Left cardiac atrium (tissue), 4 donors: ENCODE data around the gene SEPTIN1. TPM values are rescaled to one million over a fixed set of nuclear protein-coding genes. Genes with fewer than 3 reads are reported as not detected.

ENCODE experiments used
- ATAC-seq, 2 donors: fragments of 200-7000 bp; cut with Tn5 transposase; one replicate each; pipeline ENCODE4 v1.9.1; 2020; ENCODE audit warnings: mild to moderate bottlenecking in 2 of 2, moderate library complexity in 2 of 2
- DNase-seq: peaks from one replicate; pipeline ENCODE4 v3.0.0-alpha.2; 2020
- intact Hi-C, 2 donors: fragments of 100-400 bp; cut with DNase I; formaldehyde crosslinking; loops; one replicate each; pipeline versions ENCODE4 v1.14.1 to v1.15.1; 2022 to 2023
- total RNA-seq, 2 donors: library from RNA; stranded (reverse); fragmentation: NEBNext Ultra II Directional; extraction: Animal tissue kit (Norgen Biotek cat#: 25700); gene quantifications; one replicate each; pipeline ENCODE4 v1.2.1, GENCODE V29; 2021
- donor health status: DM: no; HTN: yes; CAD: no.
- donor health status: DM: no; HTN: yes; CAD: no; lungs with severe emphysema.
- donor health status: DM: yes; HTN: yes; CAD: no.
- donor health status: Dilated cardiomyopathy.

Gene SEPTIN1
- total RNA-seq, 2 donors from 2014 or later: 2.0 to 3.4 TPM

GRCh38 chr16:30367349-30368009 is 14.9 kb downstream of the SEPTIN1 start:
- ATAC-seq: no peak
- no peak for DNase-seq
- intact Hi-C loops: no loop called here

DNA sequence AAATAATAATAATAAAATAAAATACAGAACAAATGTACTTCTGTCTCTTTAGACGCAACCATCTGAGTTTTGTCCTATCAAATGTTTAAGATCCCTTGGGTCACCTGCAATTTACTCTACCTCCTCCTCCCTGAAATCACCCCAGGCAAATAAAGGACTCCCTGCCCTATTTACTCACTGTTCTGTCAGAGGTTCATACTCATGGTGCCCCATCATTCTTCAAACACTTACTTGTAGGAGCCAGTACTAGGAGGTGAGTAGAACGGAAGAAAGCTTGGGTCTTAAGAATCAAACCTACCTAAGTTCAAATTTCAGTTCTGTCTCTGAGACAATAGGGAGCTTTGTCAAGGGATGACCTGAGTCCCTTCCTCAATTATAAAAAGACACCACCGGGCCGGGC is 15.8 kb downstream of the SEPTIN1 start:
- DNase-seq (no peak), ATAC-seq (no peak)
- intact Hi-C loops: no loop called here

DNA sequence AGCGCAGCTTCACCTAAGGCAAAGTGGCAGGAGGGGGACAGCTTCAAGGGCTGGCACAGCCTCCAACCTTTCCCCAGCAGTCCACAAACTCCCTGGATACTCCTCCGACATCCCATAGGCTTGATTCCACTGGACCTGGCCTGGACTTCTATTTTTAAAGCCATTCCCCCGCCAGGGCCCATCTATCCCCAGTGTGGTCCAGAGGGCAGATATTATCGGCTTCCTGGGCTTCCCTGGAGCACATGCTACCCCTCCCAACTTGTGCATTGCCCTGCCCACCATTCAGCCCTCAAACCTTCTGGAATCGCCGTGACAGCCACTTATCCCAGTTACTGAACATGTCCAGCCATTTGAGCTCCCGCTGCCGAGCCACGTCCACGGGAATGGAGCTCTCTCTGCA is 17.2 kb downstream of the SEPTIN1 start:
- DNase-seq (no peak), ATAC-seq (no peak)
- intact Hi-C loops: no loop called here

DNA sequence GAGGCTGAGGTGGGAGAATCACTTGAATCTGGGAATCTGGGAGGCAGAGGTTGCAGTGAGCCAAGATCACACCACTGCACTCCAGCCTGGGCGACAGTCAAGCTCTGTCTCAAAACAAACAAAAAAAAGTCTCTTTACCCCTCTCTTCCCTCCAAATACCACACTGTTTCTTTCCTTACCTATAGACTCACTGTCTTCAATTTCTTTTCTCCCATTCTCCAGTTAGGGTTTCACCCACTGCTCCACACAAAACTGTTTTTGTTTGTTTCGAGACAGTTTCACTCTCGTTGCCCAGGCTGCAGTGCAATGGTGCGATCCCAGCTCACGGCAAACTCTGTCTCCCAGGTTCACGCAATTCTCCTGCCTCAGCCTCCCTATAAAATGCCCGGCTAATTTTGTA is 21.2 kb downstream of the SEPTIN1 start:
- DNase-seq (no peak), ATAC-seq (no peak)
- intact Hi-C loops: no loop called here

DNA sequence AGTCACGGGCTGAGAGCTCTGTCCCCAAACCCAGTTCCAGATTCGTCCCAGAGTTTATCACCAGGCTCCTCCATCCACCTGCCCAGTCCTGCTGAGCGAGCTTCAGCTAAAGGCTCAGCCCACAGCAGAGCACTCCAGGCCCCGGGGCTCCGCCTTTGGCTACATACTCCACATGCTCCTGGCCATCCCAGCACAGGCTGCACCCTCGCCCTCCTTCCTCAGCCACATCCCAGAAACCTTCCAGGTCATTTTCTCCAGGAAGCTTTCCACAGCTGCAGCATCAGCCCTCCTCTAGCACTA is 22.5 kb downstream of the SEPTIN1 start:
- no peak for DNase-seq

GRCh38 chr16:30358990-30359870 is 23.1 kb downstream of the SEPTIN1 start:
- no peak for DNase-seq
- no peak for ATAC-seq

More for the DNA sequence above, 22.5 kb downstream of the SEPTIN1 start:
- intact Hi-C loops: loop anchor here in 1 of 2 donors (10.0 kb wide), 1 partner anchor 45 kb away; the partner anchor contains the start of gene ZNF771
- ATAC-seq: no peak

DNA sequence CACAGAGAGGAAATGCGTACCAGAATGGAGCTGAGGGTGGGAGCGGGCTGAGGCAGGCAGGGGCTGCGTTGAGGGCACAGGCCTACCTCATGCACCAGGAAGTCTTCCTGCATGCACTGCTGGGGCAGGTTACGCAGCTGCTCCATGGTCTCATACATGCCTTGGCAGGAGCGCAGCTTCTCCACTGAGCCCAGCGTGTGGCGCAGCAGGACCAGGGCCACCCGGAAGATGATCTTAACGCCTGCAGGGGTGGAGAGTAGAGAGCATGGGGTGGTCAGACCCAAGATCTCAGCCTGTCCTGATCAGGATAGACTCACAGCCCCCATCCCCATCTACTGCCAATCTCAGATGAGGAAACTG is 23.8 kb downstream of the SEPTIN1 start:
- DNase-seq (no peak), ATAC-seq (no peak)
- intact Hi-C loops: loop anchor here in 1 of 2 donors (10.0 kb wide), 1 partner anchor 46 kb away; the partner anchor contains the start of gene ZNF771

More at GRCh38 chr16:30358990-30359870, 23.1 kb downstream of the SEPTIN1 start:
- intact Hi-C loops: loop anchor here in 1 of 2 donors (10.0 kb wide), 1 partner anchor 46 kb away; the partner anchor contains the start of gene ZNF771

GRCh38 chr16:30357715-30358576 is 24.4 kb downstream of the SEPTIN1 start:
- DNase-seq (no peak), ATAC-seq (no peak)
- intact Hi-C loops: loop anchor here in 1 of 2 donors (10.0 kb wide), 1 partner anchor 47 kb away; the partner anchor contains the start of gene ZNF771

DNA sequence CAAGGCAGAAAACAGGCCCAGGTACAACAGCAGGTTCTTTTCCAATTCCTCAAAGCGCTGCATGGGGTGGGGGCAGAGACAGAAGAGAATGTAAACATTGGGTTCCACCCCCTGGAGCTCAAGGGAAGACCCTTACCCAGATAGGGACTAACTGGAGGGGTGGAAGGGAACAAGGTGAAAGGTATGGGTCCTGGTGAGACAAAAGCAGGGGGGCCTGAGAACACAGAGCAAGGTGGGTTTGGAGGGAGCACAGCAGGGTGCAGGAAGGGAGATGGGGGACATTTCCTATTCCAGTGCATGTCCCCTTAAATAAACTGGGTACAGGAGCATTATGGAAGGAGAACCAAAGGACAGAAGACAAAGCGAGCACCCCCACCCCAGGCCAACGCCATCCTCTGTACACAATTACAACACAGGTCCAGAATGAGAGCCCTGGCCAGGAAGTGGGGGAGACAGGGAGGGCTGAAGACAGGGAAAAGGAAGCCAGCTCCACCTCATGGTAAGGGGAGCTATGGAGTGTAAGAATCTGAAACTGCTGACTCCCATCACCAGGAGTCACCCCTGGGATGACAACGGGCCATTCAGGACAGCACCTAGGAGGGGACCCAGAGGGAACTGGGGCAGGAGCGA is 25.2 kb downstream of the SEPTIN1 start:
- intact Hi-C loops: loop anchor here in 1 of 2 donors (10.0 kb wide), 1 partner anchor 48 kb away; the partner anchor contains the start of gene ZNF771
- DNase-seq: no peak

GRCh38 chr16:30356401-30357084 is 25.8 kb downstream of the SEPTIN1 start:
- ATAC-seq (peak in 1 of 2 donors; percentile 3), DNase-seq (no peak)
- intact Hi-C loops: loop anchor here in 1 of 2 donors (10.0 kb wide), 1 partner anchor 48 kb away; the partner anchor contains the start of gene ZNF771

More for the DNA sequence above, 25.2 kb downstream of the SEPTIN1 start:
- no peak for ATAC-seq

DNA sequence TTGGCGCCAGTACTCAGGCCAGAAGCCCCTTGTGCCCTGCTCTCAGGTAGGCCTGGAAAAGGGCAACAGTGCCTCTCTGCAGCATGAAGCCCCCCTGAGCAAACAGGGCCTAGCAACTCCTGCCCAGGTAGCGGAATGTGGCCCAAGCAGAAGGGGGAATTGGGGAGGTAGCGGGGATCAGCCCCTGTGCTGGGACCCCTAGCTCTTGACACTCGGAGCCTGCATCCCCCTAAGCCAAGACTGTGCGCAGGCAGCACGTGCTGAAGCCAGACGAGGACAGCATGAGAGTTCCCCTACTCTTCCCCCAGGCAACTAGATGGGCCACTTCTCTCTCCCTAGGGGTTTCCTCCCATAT is 26.4 kb downstream of the SEPTIN1 start:
- DNase-seq (no peak), ATAC-seq (no peak)
- intact Hi-C loops: loop anchor here in 1 of 2 donors (10.0 kb wide), 1 partner anchor 49 kb away; the partner anchor contains the start of gene ZNF771

DNA sequence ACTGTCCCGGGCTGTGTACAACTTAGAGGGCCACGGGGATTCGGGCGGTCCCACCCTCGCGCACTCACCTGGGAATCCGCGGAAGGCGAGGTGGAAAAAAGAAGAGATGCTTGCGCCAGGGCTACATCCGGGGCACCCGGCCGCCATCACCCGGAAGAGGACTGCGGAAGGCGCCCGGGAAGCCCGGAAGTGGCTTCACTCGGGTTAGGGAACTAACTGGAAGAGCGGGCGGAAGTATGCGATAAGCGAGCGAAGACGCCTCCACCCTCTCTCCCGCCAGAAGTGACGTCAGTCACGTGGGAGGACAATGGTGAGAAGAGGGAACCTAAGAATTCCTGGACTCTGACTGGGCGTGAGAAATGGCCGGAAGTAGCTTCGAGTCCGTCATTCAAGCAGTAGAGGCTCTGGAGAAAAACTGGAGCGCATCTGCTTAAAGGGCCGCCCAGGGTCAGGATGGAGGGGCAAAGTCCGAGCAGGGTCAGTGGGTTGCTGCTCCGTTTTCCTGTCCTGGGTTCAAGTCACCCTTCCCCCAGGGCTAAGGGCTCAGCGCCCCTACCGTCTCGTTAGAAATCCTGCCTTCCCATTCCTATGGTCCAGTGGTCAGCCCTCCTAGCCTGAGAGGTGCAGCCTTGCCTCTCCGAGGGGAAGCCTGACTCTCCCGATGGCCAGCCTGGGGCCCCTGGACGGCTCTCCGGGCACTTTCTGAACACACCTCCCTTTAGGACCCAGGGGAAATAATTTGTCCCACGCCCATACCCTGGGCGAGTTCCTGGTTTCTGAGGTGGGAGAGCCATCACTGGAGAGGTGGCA is 27.0 kb downstream of the SEPTIN1 start, which contains the start of gene CD2BP2:
TSS of gene CD2BP2 (minus strand) at position 165 of the 810 bp plus-strand sequence. CDS start 627 bp downstream, outside the sequence.
- ATAC-seq: peak; percentile 91 to 93
- intact Hi-C loops: loop anchor here in 1 of 2 donors (10.0 kb wide), 1 partner anchor 49 kb away; the partner anchor contains the start of gene ZNF771

DNA sequence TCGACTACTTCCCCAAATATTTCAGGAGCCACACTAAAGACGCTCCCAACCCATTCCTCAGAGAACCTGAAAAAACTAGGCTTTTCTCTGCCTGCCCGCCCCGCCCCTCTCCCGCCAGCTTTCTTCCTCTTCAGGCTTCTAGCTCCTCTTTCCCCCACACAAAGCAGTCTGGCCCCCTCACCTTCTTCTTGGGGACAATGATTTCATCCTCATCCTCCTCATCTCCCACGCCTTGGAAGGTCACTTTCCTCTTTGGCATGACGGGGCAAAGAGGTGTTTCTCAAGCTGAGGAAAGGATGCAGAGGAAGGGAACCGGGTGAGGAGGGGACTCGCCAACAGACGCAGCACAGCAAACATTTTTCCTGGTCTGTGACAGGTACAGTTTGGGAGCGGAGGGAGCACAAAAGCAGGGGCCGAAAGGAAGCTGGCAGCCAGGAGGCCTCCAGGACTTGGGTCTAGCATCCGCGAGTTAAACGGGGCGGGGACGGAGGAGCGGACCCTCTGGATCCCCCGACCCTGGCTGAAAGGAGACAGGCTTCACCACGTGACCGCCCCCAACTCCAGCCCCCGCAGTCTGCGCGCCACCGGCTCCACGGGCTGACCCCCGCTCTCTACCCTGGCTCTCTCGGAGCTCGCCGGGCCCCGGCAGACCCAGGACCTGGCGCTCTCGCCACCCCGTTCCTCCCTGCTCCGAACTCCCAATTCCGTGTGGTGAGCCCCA is 27.8 kb downstream of the SEPTIN1 start:
- intact Hi-C loops: loop anchor here in 1 of 2 donors (10.0 kb wide), 1 partner anchor 50 kb away; the partner anchor contains the start of gene ZNF771
- peak; percentile 4 to 23 for ATAC-seq
- no peak for DNase-seq

More for the DNA sequence above, 27.0 kb downstream of the SEPTIN1 start, which contains the start of gene CD2BP2:
- DNase-seq: peak; percentile 98

DNA sequence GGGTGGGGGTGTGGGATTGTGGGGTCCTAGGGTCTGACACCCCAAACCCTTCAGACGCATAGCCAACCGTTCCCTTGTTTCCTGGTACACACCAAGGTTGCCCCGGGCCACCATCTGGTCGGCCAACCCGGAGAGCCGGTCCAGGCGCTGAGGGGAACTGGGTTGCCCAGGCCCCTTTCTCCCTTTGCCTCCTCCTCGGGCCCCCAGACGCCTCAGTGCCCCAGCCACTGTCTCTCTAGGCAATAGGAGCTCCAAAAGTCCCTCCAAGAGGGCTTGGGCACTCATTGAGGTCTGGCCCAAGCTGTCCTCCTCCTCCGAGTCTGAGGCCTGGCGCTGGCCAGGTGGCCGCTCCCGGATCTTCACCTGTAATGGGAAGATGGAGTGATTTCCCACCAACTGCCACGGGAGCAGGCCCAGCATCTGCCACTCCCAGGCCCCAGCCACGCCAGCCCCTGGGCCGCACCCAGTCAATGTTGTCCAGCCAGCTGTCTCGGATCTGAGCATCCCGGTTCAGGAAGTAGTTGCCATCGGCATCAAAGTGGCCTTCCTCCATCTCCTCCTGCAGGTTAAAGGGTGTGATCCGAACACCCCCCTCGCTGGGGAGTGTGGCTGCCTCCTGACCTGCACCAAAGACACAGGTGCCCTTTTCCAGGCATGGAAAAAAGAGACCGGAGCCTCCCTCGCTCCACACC is 28.8 kb downstream of the SEPTIN1 start:
- intact Hi-C loops: loop anchor here in 1 of 2 donors (10.0 kb wide), 1 partner anchor 51 kb away; the partner anchor contains the start of gene ZNF771
- ATAC-seq: no peak
- DNase-seq: no peak
